NCI-H1092 treated with DMSO at 0.1 percent for 48 hours (cell line): ENCODE data around the gene TNFRSF14.
"Not testable (repeated sequence)": the region's sequence is repeated elsewhere in the genome, so short reads cannot be mapped to it uniquely, and the experiment has no call there.

Experiments
- DNase-seq: peaks from one replicate; lab custom pipeline; 2025; lab: John Stamatoyannopoulos, UW

TNFRSF14 gene

DNA sequence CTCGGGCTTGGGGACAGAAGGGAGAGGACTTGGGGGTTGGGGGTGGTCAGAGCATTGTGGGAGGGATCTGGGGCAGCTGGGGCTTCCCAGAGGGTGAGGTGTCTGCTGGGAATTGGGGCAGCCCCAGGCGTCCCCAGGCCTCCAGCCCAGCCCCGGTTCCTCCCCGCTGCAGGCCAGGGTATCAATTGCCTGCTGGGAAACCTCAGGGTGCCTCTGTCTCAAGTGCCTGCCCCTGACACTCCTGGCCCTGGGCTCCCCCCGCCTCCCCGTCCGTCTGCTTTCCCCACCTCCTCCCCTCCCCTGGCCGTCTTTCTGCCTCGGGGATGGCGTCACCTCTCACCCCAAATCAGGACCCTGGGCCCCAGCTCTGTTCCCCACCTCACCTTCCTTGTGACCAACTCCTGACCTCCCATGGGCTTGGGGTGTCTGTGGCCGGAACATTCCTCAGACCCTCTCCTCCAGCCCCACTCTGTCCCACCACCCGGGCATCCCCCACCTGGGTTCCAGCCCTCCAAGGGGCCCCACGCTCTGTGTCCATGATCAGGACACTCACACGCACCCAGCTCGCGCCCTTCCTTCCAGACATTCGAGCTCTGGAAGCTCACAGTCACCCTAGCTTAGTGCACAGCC lies 12.1 kb downstream of the TNFRSF14 start:
- not testable (repeated sequence) for DNase-seq

GRCh38 chr1:2569060-2569459 lies 12.9 kb downstream of the TNFRSF14 start:
- DNase-seq, result no peak

DNA sequence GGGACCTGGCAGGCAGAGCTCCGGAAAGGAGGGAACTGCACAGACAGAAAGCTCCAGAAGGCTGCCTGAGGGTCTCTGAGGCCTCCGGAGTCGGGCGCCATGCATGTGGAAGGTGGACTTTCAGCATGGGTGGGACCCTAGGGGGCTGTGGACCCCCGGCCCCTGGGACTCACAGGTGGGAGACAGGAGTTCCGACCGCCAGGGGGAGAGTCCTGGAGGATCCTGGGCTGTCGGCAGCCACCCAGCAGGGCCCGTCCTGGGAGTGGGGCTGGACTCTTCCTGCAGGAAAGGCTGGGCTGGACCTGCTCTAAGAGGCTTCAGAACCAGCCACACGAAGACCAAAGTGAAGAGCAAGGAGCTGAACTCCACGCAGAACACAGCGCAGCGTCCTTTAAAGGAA lies 13.5 kb downstream of the TNFRSF14 start:
- DNase-seq, result not testable (repeated sequence)

DNA sequence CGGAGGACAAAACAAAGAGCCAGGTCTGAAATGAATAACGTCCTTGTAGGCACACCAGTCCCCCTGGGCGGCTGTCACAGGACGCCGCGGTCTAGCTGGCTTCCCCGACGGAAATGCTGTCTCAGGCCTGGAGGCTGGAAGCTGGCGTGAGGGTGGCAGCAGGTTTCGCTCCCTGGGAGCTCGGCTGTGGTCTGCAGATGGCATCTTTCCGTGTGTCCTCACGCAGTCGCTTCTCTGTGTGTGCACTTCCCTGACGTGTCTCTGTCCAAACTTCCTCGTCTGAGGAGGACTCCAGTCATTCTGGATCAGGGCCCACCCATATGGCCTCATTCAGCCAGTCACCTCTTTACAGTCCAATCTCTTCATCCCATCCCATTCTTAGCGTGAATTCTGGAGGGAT lies 14.2 kb downstream of the TNFRSF14 start:
- DNase-seq, result no peak

- DNase-seq, result no peak
Observed at GRCh38 chr1:2571348-2571747, 15.2 kb downstream of the TNFRSF14 start.

GRCh38 chr1:2573250-2573920 lies 17.2 kb downstream of the TNFRSF14 start:
- DNase-seq, result no peak

DNA sequence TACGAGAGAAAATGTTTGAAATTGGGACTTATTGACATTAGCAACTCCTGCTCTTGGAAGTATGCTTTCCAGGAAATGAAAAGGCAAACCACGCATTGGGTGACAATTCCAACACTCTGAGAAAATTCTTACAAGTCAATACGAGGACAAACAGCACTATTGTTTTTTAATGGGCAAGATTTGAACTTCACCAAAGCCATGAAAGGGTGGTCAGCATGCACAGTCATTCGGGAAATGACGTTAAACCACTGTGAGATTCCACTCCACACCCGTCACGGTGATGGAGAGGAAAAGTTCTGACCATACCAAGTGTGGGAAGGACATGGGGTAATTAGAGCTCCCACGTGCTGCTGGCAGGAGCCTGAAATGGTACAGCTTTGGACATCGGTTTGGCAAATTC lies 18.2 kb downstream of the TNFRSF14 start:
- no peak for DNase-seq

GRCh38 chr1:2575801-2576663 lies 19.9 kb downstream of the TNFRSF14 start:
- DNase-seq, result no peak

DNA sequence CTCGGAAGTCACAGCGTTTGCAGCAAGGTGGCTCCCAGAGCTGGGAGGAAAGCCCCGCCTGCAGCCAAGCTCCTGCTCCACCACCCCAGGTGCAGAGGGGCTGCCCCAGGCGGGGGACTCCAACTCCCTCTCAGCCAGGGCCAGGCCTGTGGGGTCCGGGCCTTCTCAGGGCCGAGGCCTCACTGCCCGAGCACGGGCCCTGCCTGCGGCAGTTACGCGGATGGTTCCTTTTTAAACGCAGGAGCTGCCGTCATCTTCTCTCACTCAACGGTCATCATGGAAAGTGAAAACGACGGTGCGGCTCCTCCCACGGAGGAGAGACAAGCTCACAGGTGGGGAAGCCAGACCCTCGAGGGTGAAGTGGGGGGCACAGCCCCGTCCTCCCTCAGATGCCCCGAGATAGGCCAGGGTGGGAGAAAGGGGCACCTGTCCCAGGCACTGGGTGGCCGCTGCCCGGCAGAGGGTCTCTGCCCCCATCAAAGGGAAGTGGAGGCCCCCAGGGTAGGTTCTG lies 21.4 kb downstream of the TNFRSF14 start:
- DNase-seq, result not testable (repeated sequence)

DNA sequence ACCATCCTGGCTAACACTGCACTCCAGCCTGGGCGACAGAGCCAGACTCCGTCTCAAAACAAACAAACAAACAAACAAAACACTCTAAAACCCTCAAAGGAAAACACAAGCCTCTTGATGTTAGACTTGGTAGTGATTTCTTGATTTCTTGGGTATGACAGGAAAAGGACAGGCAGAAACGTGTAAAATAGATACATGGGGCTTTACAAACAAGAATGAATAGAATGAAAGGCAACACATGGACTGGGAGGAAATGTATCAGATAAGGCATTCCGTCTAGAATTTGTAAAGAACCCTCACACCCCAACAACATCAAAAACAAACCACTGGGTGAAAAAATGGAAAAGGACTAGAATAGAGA lies 22.6 kb downstream of the TNFRSF14 start:
- no peak for DNase-seq

- no peak for DNase-seq
Observed at GRCh38 chr1:2580691-2581090, 24.5 kb downstream of the TNFRSF14 start.

GRCh38 chr1:2582391-2582790 lies 26.2 kb downstream of the TNFRSF14 start:
- no peak for DNase-seq

- DNase-seq, result no peak
Observed at GRCh38 chr1:2583331-2583791, 27.2 kb downstream of the TNFRSF14 start.

GRCh38 chr1:2583871-2584351 lies 27.7 kb downstream of the TNFRSF14 start:
- no peak for DNase-seq

DNA sequence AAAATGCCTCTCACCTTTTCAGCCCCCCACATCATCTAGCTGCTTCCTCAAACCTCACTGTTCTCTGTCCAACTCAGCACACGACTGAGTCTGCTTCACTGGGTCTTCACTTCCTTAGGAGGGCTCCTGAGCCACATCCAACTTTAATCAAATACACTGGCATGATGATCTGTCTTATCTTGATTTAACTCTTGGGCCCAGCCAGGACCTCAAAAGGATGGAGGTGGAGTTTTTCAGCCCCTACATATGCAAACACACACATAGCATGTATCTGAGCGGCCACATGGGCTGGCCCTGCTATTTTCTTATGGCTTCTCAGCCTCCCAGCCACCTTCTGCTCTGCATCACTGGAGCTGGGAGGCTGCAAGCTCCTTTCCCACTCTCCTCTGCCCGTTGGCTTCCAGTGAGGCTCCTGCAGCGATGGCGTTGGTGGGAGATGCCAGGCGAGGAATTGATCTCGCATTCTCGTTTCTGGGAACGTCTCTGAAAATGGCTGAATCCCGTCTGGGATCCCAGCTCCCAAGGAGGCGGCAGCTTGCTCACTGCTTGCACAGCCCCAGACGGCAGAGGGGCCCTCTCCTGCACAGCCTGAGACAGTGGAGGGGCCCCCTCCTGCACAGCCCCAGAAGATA lies 28.6 kb downstream of the TNFRSF14 start:
- no peak for DNase-seq

DNA sequence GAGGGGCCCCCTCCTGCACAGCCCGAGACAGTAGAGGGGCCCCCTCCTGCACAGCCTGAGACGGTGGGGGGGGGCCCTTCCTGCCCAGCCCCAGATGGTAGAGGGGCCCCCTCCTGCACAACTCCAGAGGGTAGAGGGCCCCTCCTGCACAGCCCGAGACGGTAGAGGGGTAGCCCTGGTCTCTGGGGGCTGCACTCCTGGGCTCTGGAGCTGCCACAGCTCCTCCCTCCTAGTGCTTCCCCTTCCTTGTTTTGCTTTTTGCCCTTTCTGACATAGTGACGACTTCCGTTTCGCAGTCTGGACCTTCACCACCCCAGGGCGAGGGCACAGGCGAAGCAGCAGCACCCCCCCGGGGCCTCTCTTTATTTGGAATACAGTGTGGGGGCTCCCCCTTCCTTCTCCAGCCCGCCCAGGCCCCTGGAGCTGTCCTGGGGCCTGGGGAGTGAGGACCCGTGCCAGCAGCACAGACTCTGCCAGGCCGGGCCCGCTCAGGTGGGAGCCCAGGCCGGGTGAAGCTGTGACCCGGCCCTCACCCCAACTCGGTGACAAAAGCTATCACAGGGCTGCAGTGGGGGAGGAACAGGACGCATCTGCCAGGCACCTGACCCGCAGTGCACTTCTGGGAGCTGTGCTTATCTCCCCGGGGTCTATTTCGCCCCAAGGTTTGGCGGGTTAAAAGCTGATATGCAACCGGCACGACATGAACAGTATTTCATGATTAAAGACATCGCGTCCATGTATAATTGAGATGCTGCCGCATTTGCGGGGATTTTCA lies 29.3 kb downstream of the TNFRSF14 start:
- DNase-seq, result peak; percentile 26

- DNase-seq, result peak; percentile 94
Observed at GRCh38 chr1:2586154-2587070, 30.2 kb downstream of the TNFRSF14 start, which contains the start of gene PRXL2B. Gene PRXL2B, plus strand, starts transcription at chr1:2586777. Its CDS starts 109 bp downstream, at chr1:2586886.

DNA sequence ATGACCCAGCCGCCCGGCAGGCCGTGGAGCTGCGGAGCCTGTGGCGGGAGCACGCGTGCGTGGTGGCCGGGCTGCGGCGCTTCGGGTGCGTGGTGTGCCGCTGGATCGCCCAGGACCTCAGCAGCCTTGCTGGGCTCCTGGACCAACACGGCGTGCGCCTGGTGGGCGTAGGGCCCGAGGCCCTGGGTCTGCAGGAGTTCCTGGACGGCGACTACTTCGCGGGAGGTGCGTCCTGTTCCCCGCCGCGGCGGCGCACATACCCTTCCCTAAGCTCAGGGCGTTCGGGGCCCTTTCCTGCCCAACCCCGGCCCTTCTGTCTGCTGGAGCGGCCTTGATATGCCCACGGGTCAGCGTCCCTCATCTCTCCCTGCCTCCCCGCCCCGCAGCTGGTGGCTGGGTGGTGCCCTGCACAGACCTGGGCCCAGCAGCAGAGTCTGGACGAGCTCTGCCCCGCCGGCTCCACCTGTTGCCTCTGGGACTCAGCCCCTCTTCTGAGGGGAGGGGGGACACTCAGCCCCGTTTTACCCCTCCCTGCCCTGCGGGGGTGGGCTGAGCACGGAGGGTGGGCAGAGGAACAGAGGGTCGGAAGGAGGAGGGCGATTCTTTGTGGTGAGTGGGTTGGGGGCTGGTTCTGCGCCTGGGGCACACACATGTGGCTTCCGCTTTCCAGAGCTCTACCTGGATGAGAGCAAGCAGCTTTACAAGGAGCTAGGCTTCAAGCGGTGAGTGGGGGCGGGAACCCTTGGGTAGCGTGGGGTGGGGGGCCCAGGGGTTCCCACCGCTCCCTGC lies 31.1 kb downstream of the TNFRSF14 start:
- peak; percentile 30 for DNase-seq
